HG02884 (cell line): Measurements from ENCODE around the gene SLC19A3.
"Not testable (repeated sequence)": the region's sequence is repeated elsewhere in the genome, so short reads cannot be mapped to it uniquely, and the experiment has no call there.

Source experiments
- ATAC-seq: cut with Tn5 transposase; IDR thresholded peaks from one replicate; pipeline ENCODE4 v1.9.1; 2021; ENCODE audit warnings: mild to moderate bottlenecking, moderate library complexity; ENCODE audit not compliant: unreplicated experiment

The SLC19A3 gene

DNA sequence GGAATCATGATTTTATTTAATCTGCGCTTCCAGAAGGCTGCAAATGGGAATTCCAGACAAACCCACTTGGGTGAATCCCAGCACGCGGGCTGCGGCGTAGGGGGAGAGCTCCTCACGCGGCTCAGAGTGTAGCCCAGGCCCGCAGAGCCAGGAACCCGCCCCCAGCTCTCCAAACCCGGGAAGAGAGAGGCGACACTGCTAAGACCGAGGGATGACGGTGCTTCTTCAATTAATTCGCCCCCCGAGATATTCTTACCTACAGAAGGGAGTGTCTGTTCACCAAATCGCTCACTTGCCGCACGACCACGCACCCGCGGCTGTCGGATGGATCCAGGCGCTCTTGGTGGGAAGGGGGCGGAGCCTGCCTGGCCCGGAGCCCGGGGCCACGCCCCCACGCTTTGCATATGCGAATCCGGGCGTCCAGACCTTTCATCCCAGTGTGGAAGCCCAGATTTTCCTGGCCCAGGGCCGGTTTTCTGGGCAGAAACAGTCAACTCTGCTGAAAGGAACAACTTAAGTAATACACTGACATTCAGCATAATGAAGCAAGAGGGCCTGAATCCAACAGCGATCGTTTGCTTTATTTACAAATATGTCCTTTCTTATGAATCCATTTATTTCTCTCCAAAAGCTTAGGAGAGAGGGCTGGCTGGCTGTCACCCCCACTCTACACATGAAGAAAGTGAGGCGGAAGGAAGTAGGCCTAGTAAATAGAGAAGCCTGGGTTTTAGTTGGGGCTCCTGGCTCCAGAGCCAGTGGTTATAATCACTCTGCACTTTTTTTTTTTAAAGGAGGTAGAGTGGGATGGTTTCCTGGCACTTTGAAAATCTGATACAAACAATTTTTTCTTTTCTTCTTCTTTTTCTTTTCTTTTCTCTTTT lies at the start of gene SLC19A3:
Gene SLC19A3 (minus strand): TSS at position 342 of the 881 bp plus-strand sequence. CDS start 15,710 bp downstream, outside the sequence.
- ATAC-seq: no peak

DNA sequence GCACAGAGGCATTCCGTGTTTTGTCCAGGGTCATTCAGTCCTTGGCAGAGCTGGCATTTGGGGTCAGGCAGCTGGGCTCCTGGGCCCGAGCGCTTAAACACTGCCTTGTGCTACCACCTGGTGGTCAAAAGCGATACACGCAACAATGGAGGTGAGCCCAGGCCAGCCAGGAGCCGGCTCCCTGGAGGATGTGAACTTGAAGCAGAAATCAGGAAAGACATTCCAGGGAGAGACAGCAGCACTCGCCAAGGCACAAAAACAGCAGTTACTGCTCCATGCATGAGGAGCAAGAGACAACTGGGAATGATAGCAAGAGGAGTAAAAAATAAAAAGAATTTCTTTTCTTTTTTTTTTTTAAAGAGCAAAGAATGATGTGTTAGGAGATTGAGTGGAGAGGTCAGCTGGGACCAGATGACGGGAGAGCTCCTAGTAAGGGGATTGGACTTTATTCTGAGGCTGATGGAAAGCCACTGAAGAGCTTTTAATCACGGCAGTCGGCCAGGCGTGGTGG lies 48.6 kb upstream of the SLC19A3 start:
- ATAC-seq: peak; percentile 100

DNA sequence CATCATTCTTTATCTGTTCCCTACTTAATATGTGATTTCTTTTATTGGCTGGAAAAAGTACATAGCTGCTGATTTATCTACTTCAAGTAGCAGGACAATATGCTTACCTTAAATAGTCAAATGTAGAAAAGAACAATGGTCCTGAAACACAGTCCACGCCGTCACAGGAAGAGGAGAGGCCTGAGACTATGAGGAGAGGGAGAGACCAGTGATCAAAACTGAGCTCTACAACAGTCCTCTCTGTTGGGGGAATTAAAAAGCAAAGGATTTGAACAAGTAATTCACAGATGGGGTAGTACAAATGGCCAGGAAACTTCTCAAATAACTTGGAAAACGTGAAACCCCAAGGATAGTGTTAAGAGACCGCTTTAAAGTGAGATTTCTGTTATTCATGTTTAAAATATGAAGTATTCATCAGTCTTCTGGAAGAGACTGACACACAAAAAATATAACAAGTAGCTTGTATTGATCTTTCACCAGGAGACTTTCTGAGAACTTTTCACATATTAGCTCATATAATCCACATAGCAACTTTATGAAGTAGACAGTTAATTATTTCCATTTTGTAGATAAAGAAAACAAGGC lies 48.1 kb upstream of the SLC19A3 start:
- no peak for ATAC-seq

DNA sequence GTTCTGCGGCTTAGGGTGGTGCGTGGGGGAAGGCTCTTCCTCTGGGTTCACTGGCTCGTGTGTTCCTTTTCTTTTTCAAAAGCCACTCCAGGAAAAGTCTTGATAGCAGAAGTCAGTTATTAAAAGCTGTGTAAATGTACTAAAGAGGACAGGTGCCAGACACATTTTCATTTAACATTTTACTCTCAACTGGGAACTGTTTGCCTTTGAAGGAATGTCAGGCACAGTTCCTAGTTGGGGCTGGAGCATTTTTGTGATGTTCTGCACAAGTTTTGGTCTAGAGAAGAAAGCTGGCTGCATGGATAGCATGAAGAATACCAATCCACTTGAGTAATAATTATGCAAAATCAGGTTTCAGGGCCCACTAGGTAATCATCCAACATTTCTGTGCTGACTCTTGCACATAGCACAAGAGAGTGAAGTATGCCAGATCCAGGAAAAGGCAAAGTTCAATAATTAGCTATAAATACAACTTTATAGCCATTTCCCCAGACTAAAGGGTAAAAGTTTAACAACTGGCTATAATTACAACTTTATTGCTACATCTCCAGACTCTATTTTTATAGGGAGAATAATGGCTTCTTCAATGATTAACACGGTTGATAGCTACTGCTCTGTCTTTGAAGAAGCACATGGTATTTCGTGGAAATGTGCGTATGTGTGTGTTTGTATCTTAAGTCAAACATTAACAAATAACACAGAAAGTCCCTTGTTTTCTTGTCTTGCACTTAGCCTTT lies 44.1 kb upstream of the SLC19A3 start:
- ATAC-seq: no peak

DNA sequence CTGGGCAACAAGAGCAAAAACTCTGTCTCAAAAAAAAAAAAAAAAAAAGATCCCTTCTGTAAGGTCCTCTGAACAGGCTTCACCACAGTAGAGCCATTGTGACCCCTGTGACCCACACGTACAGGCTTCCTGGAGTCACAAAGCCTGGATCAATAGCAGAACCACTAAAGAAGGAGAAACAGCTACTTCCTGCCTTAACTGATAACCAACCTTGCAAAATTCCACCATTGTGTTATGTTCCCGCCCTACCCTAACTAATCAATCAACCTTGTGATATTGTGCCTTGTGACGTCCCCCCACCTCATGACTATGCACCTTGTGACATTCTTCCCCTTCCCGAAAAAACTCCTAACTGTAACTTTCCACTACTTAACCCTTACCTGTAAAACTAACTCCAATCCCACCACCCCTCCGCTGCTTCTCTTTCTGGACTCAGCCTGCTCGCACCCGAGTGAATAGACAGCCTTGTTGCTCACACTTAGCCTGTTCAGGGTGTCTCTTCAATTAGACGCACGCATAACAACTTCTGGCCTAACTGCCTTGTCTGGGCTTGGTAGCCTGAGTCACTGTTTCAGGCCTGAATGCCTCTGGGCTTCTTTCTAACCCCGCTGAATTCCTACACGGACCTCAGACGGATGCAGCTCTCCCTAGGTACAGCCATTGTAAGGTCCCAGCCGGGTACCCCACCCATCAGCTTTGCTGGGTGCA lies 41.7 kb upstream of the SLC19A3 start:
- no peak for ATAC-seq

DNA sequence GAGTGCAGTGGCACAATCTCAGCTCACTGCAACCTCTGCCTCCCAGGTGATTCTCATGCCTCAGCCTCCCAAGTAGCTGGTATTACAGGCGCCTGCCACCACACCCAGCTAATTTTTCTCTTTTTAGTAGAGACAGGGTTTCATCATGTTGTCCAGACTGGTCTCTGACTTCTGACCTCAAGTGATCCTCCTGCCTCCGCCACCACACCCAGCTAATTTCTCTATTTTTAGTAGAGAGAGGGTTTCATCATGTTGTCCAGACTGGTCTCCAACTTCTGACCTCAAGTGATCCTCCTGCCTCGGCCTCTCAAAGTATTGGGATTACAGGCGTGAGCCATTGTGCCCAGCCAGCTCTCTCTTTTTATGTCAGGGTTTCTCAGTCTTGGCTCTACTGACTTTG lies 38.4 kb upstream of the SLC19A3 start:
- not testable (repeated sequence) for ATAC-seq

DNA sequence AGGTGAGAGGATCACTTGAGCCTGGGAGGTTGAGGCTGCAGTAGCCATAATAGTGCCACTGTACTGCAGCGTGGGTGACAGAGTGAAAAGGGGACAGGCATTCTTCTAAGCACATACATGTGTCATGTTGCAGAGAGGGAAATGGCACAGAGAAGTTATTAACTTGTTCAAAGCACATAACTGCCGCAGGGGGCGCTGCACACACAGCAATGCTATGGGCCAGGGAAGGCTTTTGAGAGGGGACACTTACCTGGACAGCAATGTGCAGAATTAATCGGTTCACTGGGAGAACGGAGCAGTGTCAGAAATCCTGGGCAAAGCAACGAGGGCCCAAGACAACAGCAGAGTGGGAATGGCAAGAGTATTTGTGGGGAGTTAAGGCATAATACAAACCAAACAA lies 30.3 kb upstream of the SLC19A3 start:
- no peak for ATAC-seq

DNA sequence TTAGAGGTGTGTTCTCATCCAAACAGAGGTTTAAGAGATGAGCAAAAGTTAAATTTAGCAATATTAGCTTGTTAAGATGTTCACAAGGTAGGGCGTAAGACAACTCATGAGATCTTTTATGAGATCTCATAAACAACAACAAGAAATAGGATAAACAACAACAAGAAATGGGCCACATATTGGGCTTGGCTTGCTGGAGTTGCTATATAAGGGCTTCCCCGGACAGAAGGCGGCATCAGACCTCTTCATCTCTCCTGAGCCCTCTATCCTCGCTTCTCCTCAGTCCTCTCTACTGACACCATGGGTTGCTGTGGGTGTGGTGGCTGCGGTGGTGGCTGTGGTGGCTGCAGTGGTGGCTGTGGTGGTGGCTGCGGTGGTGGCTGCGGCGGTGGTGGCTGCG lies 27.8 kb upstream of the SLC19A3 start, which contains the start of gene SCYGR8:
Gene SCYGR8 (plus strand): TSS at position 301 of the 400 bp plus-strand sequence. CDS start 0 bp downstream, at position 301.
- no peak for ATAC-seq

DNA sequence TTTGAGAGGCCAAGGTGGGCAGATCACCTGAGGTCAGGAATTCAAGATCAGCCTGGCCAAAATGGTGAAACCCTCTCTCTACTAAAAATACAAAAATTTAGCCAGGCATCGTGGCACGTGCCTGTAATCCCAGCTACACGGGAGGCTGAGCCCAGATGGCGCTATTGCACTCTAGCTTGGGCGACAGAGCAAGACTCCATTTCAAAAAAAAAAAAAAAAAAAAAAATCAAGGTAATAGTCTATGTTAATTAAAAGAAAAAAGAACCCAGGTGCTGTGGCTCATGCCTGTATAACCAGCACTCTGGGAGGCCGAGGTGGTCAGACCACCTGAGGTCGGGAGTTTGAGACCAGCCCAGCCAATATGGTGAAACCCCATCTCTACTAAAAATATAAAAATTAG lies 22.9 kb upstream of the SLC19A3 start:
- not testable (repeated sequence) for ATAC-seq

DNA sequence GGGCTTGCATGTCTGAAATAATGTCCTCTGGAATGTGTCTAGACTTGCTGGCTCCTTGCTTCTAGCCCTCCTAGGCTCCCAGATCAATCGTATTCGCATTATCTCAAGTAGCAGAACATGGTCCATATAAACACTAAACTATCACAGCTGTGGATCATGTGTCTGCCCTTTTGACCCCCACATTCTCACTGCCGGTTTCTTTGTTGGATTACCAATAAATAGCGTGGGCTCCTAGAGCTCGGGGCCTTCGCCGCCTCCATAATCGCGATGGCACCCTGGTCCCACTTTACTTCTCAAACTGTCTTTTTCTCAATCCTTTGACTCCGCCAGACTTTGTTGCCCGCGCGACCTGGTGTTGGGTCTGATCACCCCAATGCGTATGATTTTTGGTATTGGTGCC lies 21.5 kb upstream of the SLC19A3 start:
- ATAC-seq: no peak

DNA sequence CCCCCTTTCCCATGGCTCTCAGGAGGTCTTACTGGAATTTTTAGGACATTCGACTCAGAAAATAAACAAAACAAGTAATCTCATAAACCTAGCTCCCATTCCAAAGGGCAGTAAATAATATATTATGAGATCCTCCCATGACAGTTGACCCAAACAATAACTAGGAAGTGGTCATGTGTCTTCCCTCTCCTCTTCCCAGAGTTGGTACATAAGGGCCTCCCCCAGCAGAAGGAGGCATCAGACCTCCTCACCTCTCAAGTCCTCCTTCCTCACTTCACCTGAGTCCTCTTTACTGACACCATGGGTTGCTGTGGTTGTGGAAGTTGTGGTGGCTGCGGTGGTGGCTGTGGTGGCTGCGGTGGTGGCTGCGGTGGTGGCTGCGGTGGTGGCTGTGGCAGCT lies 10.2 kb upstream of the SLC19A3 start, which contains the start of gene SCYGR7:
Gene SCYGR7 (plus strand): TSS at position 301 of the 400 bp plus-strand sequence. CDS start 0 bp downstream, at position 301.
- ATAC-seq: no peak

DNA sequence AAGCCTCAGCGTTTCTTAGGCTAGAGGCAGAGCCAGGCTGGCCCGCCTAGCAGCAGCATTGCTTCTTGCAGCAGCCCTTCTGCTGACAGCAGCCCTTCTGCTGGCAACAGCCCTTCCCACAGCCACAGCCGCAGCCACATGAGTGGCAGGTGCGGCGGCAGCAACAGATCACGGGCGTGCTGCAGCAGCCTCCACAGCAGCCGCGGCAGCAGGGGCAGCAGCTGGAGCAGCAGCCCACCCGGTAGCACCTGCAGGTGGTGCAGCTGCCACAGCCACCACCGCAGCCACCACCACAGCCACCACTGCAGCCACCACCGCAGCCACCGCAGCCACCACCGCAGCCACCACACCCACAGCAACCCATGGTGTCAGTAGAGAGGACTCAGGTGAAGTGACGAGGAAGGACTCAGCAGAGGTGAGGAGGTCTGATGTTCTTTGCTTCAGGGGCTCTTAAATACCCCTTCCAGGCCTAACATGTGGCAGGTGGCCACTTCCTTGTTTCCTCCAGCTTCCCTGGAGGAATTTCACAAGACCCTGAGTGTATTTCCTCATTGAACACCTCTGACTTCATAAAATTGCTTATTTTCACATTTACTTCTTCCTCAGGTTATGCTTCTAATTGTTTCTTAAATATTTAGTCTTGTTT lies 6.7 kb upstream of the SLC19A3 start, which contains the start of gene SCYGR6:
Gene SCYGR6 (minus strand): TSS at position 364 of the 646 bp plus-strand sequence. CDS start 0 bp downstream, at position 364.
- no peak for ATAC-seq

DNA sequence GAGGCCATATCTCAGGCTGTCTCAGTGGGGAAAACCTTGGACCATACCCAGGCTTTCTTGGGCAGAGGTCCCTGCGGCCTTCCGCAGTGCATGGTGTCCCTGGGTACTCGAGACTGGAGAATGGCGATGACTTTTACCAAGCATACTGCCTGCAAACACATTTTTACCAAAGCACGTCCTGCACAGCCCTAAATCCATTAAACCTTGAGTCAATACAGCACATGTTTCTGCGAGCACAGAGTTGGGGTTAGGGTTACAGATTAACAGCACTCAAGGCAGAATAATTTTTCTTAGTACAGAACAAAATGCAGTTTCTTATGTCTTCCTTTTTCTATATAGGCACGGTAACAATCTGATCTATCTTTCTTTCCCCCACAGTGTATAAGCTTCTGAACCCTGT lies 5.0 kb upstream of the SLC19A3 start:
- not testable (repeated sequence) for ATAC-seq

DNA sequence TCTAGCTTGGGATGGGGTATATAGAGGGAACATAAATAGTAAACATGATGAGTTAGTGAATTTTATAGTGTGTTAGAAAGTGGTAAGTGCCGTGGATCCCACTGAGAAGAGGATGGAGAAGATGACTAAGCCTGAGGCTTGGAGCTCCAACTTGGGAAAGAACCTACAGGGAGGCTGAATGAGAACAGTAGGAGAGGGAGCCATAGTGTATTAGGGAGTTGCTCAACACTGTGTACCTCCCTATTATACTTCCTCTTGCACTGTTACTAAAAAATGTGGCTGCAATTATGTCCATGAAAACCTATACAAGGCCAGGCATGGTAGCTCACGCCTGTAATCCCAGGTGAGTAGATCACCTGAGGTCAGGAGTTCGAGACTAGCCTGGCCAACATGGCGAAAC lies 2.9 kb upstream of the SLC19A3 start:
- no peak for ATAC-seq

DNA sequence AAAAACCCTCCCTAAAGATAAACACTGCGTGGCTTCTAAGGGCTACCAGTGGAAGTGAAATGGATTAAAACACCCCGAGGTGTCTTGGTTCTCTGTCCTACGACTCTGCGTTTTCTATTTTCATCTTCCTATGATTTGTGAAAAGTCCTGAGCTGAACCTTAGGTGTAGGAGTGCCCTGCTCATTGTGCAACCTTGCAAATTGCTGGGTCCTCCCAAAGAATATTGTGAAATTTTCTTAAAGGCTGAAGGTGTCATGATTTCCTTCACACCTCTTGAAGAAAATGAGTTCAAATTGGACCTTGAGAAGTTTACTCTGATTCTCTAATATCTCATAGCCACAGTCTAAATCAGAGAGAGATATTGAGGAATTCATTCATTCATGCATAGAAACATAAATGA lies 1.8 kb upstream of the SLC19A3 start:
- no peak for ATAC-seq

DNA sequence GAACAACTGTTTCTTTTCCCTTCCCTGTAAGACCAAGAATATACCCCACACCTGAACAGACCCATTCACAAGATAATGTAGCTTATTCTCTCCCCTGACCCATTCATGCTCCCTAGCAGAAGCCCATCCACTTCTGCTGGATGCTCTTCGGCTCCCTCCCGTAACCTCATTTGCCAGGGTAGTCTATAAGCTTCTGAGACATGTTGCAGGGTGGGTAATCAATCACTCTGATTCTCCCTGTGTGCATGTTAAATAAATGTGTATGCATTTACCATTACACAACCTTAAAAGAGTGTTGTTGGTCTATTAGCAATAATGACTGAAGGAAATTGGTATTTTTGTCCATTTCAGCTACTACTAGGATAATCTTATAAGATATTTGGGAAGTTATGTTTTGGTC lies 1.3 kb downstream of the SLC19A3 start:
- ATAC-seq: no peak

DNA sequence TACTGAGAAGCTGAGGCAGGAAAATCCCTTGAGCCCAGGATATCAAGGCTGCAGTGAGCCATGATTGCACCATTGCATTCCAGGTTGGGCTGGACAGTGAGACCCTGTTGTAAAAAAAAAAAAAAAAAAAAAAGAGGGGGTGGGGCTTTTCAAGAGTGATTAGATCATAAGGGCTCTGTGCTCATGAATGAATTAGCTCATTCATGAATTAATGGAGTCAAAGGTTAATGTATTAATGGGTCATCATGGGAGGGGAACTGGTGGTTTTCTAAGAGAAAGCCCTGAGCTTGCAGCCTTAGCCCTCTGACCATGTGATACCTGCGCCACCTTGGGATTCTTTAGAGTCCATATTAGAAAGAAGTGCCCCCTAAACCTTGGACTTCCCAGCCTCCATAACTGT lies 4.5 kb downstream of the SLC19A3 start:
- no peak for ATAC-seq

DNA sequence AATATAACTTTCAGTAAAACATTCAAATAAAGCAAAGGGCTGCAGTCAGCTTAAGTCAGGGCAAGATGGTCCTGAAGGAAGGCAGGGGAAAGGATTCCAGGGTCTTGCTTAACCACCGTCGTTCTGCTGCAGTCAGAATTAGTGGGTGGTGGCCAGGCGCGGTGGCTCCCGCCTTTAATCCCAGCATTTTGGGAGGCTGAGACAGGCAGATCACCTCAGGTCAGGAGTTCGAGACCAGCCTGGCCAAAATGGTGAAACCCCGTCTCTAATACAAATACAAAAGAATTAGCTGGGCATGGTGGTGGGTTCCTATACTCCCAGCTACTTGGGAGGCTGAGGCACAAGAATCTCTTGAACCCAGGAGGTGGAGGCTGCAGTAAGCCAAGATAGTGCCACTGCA lies 6.8 kb downstream of the SLC19A3 start:
- no peak for ATAC-seq

DNA sequence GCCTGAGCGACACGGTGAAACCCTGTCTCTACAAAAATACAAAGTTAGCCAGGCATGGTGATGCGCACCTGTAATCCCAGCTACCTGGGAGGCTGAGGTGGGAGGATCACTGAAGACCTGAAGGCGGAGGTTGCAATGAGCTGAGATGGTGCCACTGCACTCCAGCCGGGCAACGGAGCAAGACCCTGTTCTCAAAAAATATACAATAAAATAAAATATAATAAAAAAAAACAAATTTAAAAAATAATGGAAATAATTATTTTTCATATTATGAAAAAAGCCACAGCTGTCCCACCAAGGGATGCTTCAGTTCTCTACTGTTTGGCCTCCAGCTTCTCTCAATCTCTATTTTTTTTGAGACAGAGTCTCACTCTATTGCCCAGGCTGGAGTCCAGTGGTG lies 10.4 kb downstream of the SLC19A3 start:
- ATAC-seq: no peak

DNA sequence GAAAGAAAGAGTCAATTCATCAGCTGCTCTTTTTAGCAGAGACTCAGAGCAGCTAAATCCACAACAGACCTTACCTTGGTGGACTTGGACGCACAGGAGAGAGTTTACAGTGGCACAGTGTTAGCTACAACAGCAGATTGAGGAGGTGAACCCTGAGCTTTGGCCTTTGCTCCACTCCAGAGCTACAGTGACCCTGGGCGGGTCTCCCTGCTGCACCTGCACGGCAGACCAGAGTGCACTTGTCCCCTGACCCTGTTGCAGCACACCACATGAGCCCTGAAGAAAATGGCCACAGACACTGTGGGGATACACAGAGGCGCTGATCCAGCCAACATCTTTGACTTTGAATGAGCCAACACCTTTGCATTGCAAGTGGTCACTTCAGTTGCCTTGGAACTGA lies 11.0 kb downstream of the SLC19A3 start:
- no peak for ATAC-seq
